K562 (cell line): Measurements from ENCODE around the gene STXBP5L.

Experiments
- EGR1 ChIP-seq: fragments of 450-650 bp; conservative IDR thresholded peaks from 2 replicates; pipeline ENCODE4 v1.6.1; 2017; ENCODE audit warnings: mild to moderate bottlenecking
- GABPA ChIP-seq: fragments of 200-800 bp; sonication (Bioruptor generic); conservative IDR thresholded peaks from 2 replicates; pipeline ENCODE4 v1.6.1; 2016; ENCODE audit warnings: low read depth, missing genetic modification characterization, missing compliant biosample characterization
- MAFF ChIP-seq: IDR thresholded peaks from 2 replicates; pipeline ENCODE4 v1.6.1; 2012; ENCODE audit warnings: low read length, improper control_type of control experiment
- PTTG1 ChIP-seq: fragments of 450-650 bp; IDR thresholded peaks from 2 replicates; pipeline ENCODE4 v1.6.1; 2016; ENCODE audit warnings: low read depth, mild to moderate bottlenecking, missing genetic modification characterization, missing compliant biosample characterization
- TBL1XR1 ChIP-seq, 2 experiments: IDR thresholded peaks; 2 replicates each; pipeline ENCODE4 v1.6.1; 2012; ENCODE audit warnings: improper control_type of control experiment in 2 of 2, low read length in 2 of 2, mild to moderate bottlenecking in 1 of 2
- U2AF2 ChIP-seq: fragments of 200-400 bp; formaldehyde crosslinking; optimal IDR thresholded peaks from 2 replicates; pipeline ENCODE3; 2017; ENCODE audit warnings: low read depth, mild to moderate bottlenecking, low read length
- YY1 ChIP-seq, 3 experiments: IDR thresholded peaks; 2 replicates each; pipeline ENCODE4 v1.6.1; 2011; ENCODE audit warnings: low read length in 2 of 3, mild to moderate bottlenecking in 2 of 3, moderate library complexity in 2 of 3, borderline replicate concordance in 1 of 3, control low read depth in 1 of 3, low read depth in 1 of 3; ENCODE audit not compliant: insufficient read depth in 3 of 3, insufficient replicate concordance in 2 of 3, control insufficient read depth in 1 of 3, insufficient read length in 1 of 3; ENCODE audit errors: extremely low read depth in 1 of 3
- ZNF239 ChIP-seq: fragments of 250-450 bp; sonication (Bioruptor Pico); IDR thresholded peaks from 2 replicates; pipeline ENCODE4 v1.4.0; 2020; ENCODE audit warnings: mild to moderate bottlenecking
- TF ChIP-seq, protein P1 (sequence below), 3 experiments: IDR thresholded peaks in 2 of 3; conservative IDR thresholded peaks in 1 of 3; 2 replicates each; pipeline ENCODE4 v1.5.1; 2011 to 2012; ENCODE audit warnings: low read length in 3 of 3, mild to moderate bottlenecking in 3 of 3, control low read depth in 2 of 3, improper control_type of control experiment in 1 of 3, inconsistent platforms in 1 of 3, low read depth in 1 of 3, mixed read lengths in 1 of 3, moderate library complexity in 1 of 3; ENCODE audit not compliant: insufficient read depth in 2 of 3

DNA sequence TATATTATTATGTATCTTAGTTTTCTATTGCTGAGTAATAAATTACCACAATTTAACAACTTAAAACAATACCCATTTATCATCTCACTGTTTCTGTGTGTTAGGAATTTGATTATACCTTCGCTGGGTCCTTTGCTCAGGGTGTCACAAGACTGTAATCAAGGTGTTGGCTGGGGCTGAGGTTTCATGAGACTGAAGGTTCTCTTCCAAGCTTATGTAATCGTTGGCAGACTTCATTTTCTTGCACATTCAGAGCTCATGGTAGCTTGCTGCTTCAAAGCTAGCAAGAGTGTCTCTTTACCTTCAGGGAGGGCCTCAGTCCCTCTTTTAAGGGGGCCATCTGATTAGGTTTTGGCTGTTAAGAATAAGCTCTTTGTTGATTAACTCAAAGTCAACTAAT lies 344.7 kb downstream of the STXBP5L start:
- TF ChIP-seq ZNF239 (no peak), U2AF2 (no peak), MAFF (no peak), TBL1XR1 (IDR thresholded peaks at IDR 0.05; ENCODE audit: low read length in 2 of 2) (no peak), YY1 (IDR thresholded peaks at IDR 0.05; ENCODE audit: borderline replicate concordance in 1 of 3, control insufficient read depth in 1 of 3, extremely low read depth in 1 of 3, insufficient read depth in 3 of 3, insufficient read length in 1 of 3, insufficient replicate concordance in 2 of 3, low read depth in 1 of 3, low read length in 2 of 3) (no peak), GABPA (tag) (no peak), EGR1 (no peak), PTTG1 (no peak)
- TF ChIP-seq, protein P1, sequence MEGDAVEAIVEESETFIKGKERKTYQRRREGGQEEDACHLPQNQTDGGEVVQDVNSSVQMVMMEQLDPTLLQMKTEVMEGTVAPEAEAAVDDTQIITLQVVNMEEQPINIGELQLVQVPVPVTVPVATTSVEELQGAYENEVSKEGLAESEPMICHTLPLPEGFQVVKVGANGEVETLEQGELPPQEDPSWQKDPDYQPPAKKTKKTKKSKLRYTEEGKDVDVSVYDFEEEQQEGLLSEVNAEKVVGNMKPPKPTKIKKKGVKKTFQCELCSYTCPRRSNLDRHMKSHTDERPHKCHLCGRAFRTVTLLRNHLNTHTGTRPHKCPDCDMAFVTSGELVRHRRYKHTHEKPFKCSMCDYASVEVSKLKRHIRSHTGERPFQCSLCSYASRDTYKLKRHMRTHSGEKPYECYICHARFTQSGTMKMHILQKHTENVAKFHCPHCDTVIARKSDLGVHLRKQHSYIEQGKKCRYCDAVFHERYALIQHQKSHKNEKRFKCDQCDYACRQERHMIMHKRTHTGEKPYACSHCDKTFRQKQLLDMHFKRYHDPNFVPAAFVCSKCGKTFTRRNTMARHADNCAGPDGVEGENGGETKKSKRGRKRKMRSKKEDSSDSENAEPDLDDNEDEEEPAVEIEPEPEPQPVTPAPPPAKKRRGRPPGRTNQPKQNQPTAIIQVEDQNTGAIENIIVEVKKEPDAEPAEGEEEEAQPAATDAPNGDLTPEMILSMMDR (IDR thresholded peaks at IDR 0.05 in 2 of 3, conservative IDR thresholded peaks at IDR 0.05 in 1 of 3; ENCODE audit: insufficient read depth in 2 of 3, low read depth in 1 of 3, low read length in 3 of 3), result no peak
